PFSK-1 (cell line): Measurements from ENCODE around the gene CD28.

Source experiments
- POLR2AphosphoS5 ChIP-seq: IDR thresholded peaks from 2 replicates; pipeline ENCODE4 v1.6.1; 2012; ENCODE audit warnings: low read depth, mild to moderate bottlenecking, control low read depth, low read length, moderate library complexity
- REST ChIP-seq, 2 experiments: IDR thresholded peaks; 2 replicates each; pipeline versions ENCODE4 v1.6.1 to v1.8.0; 2011 to 2012; ENCODE audit warnings: low read depth in 2 of 2, low read length in 2 of 2, control low read depth in 1 of 2, inconsistent platforms in 1 of 2, mild to moderate bottlenecking in 1 of 2, moderate library complexity in 1 of 2; ENCODE audit not compliant: insufficient read depth in 1 of 2
- TAF1 ChIP-seq: IDR thresholded peaks from 2 replicates; pipeline ENCODE4 v1.6.1; 2012; ENCODE audit warnings: low read length, control low read depth, borderline replicate concordance; ENCODE audit not compliant: insufficient read depth

- TF ChIP-seq POLR2AphosphoS5 (no peak), REST (IDR thresholded peaks at IDR 0.05; ENCODE audit: insufficient read depth in 1 of 2, low read depth in 2 of 2, low read length in 2 of 2) (no peak), TAF1 (no peak)
Measured at GRCh38 chr2:203705178-203705577, 1.3 kb upstream of the CD28 start.
